Measurements from ENCODE around the gene SESN1.
"Not testable (repeated sequence)": the region's sequence is repeated elsewhere in the genome, so short reads cannot be mapped to it uniquely, and the experiment has no call there.

Gene SESN1

DNA sequence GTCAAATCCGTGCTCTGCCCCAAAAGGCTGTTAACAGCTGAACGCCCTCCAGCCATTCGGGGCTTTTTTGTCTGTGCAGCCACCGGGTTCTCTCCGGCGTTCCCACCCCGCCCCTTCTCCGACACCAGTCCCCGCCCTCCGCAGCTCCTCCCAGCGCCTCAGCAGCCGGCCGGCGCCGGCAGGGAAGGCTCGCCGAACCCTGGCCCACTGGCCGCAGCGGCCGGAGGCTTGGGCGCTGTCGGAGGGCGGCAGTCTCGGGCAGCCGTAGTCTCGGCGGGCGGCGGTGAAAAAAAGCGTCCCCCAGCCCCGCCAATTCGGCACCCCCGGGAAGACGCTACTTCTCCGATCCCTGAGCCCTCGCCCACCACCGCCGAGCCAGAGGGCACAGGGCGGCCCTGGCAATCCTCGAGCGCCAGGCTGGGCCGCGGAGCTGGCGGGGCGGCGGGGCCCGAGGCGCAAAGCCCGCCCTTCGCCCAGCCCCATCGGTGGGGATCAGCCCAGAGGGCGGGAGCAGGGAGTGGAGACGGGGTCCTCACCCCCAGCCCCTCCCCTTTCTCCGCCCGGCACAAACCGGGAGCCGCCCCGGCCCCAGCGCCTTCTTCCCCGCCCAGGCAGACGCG lies at the start of gene SESN1:
SESN1 (minus strand) TSS at position 431 of the 620 bp plus-strand sequence. CDS start 773 bp downstream, outside the sequence.
- Mint-ChIP-seq H3K36me3 (ENCODE audit: low read depth) (peaks cover 2% of the 10 kb centered on the region), H3K9me3 (no peaks in the 10 kb centered on the region), H3K27me3 (no peaks in the 10 kb centered on the region), H3K4me1 (peaks cover 52% of the 10 kb centered on the region), H3K4me3 (peak within 1 kb of the TSS; percentile 93), H3K27ac (peak within 1 kb of the TSS; percentile 99)
- DNase-seq: peak; percentile 97
- peak; percentile 83 for ATAC-seq

DNA sequence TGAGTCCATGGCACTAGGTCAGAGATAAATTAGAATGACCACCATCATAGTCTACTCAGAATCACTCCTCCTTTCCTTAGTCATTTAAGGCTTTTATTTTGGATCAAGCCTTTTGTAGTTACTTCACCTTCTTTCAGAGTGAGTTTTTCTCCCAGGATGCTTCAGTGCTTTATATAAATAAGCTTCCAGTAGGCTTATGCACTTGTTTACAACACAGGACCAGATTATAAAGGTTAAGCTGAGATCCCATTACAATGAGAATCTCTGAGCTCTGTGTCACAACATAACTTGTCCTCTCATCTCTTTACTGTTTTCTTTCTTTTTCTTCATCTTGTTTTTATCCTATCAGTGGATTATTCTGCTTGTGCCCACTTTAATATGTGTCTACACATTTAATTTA lies 48.5 kb upstream of the SESN1 start:
- DNase-seq (no peak), ATAC-seq (no peak)
- Mint-ChIP-seq H3K9me3 (no peaks in the 10 kb centered on the region), H3K27me3 (no peaks in the 10 kb centered on the region), H3K4me3 (no peak overlapping the region), H3K27ac (no peak overlapping the region), H3K4me1 (no peaks in the 10 kb centered on the region), H3K36me3 (ENCODE audit: low read depth) (peaks cover 18% of the 10 kb centered on the region)

DNA sequence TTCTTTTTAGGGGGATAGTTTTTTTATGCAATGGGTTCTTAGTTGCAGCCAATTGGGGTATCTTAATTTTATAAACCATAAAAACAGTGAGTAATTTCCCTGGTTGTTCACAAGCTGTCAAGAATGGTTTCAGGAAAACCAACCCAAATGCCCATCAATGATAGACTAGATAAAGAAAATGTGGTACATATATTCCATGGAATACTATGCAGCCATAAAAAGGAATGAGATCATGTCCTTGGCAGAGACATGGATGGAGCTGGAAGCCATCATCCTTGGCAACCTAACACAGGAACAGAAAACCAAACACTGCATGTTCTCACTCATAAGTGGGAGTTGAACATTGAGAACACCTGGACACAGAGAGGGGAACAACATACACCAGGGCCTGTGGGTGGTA lies 47.4 kb upstream of the SESN1 start:
- not testable (repeated sequence) for H3K4me1 Mint-ChIP-seq; H3K4me3 Mint-ChIP-seq; H3K27me3 Mint-ChIP-seq; DNase-seq; H3K27ac Mint-ChIP-seq; ATAC-seq; H3K9me3 Mint-ChIP-seq; H3K36me3 Mint-ChIP-seq (ENCODE audit: low read depth)

DNA sequence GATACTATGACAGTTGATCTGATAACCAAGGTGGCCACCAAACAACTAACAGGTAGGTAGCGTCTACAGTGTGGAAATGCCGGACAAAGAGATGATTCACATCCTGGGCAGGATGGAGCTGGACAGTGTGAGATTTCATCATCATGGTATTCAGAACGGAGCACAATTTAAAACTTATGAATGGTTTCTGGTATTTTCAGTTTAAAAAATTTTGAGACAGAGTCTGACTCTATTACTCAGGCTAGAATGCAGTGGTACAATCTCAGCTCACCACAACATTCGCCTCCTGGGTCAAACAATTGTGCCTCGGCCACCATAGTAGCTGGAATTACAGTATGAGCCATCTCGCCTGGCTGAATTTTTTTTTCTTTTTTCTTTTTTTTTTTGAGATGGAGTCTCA lies 44.5 kb upstream of the SESN1 start:
- no peak for DNase-seq
- ATAC-seq: no peak
- H3K27me3 Mint-ChIP-seq: no peaks in the 10 kb centered on the region
- H3K4me3 Mint-ChIP-seq: no peak overlapping the region
- H3K4me1 Mint-ChIP-seq: no peaks in the 10 kb centered on the region
- no peak overlapping the region for H3K27ac Mint-ChIP-seq
- H3K9me3 Mint-ChIP-seq: no peaks in the 10 kb centered on the region
- peaks cover 10% of the 10 kb centered on the region for H3K36me3 Mint-ChIP-seq (ENCODE audit: low read depth)

DNA sequence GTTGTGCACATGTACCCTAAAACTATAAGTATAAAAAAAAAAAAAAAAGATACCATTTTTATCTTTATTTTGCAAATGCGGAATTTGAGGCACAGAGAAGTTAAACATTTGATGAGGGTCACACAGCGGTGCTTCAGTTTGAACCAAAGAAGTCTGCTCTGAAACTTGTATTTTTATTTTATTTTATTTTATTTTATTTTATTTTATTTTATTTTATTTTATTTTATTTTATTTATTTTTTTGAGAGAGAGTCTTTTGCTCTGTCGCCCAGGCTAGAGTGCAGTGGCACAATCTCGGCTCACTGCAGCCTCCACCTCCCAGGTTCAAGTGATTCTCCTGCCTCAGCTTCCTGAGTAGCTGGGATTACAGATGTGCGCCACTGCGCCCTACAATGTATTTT lies 41.9 kb upstream of the SESN1 start:
- not testable (repeated sequence) for DNase-seq; ATAC-seq; H3K27ac Mint-ChIP-seq; H3K4me3 Mint-ChIP-seq; H3K4me1 Mint-ChIP-seq; H3K27me3 Mint-ChIP-seq; H3K36me3 Mint-ChIP-seq (ENCODE audit: low read depth); H3K9me3 Mint-ChIP-seq

DNA sequence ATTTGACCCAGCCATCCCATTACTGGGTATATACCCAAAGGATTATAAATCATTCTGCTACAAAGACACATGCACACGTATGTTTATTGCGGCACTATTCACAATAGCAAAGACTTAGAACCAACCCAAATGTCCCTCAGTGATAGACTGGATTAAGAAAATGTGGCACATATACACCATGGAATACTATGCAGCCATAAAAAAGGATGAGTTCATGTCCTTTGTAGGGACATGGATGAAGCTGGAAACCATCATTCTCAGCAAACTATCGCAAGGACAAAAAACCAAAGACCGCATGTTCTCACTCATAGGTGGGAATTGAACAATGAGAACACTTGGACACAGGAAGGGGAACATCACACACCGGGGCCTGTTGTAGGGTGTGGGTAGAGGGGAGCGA lies 41.4 kb upstream of the SESN1 start:
- H3K27ac Mint-ChIP-seq; H3K9me3 Mint-ChIP-seq; H3K4me1 Mint-ChIP-seq; H3K27me3 Mint-ChIP-seq; H3K4me3 Mint-ChIP-seq; H3K36me3 Mint-ChIP-seq (ENCODE audit: low read depth); DNase-seq; ATAC-seq: not testable (repeated sequence)

DNA sequence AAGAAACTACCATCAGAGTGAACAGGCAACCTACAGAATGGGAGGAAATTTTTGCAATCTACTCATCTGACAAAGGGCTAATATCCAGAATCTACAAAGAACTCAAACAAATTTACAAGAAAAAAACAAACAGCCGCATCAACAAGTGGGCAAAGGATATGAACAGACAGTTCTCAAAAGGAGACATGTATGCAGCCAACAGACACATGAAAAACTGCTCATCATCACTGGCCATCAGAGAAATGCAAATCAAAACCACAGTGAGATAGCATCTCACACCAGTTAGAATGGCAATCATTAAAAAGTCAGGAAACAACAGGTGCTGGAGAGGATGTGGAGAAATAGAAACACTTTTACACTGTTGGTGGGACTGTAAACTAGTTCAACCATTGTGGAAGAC lies 41.0 kb upstream of the SESN1 start:
- H3K4me3 Mint-ChIP-seq; H3K9me3 Mint-ChIP-seq; DNase-seq; H3K27ac Mint-ChIP-seq; H3K36me3 Mint-ChIP-seq (ENCODE audit: low read depth); H3K27me3 Mint-ChIP-seq; ATAC-seq; H3K4me1 Mint-ChIP-seq: not testable (repeated sequence)

DNA sequence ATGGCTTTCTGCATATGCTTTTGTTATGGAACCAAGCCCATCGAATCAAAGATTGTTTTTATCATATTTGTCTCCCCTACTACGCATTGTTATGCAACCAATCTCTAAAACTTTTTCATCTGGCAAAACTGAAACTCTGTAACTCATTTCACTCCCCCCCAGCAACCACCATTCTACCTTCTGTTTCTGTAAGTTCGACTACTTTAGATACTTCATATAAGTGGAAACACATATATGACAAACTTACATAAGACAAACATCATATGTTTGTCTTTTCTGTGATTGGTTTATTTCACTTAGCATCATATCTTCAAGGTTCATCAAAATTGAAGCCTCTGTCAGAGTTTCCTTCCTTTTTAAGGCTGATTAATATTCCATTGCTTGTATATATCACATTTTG lies 35.4 kb upstream of the SESN1 start:
- Mint-ChIP-seq H3K4me1 (peaks cover 3% of the 10 kb centered on the region), H3K36me3 (ENCODE audit: low read depth) (peaks cover 13% of the 10 kb centered on the region), H3K4me3 (no peak overlapping the region), H3K27ac (no peak overlapping the region), H3K9me3 (no peaks in the 10 kb centered on the region), H3K27me3 (no peaks in the 10 kb centered on the region)
- DNase-seq (no peak), ATAC-seq (no peak)

DNA sequence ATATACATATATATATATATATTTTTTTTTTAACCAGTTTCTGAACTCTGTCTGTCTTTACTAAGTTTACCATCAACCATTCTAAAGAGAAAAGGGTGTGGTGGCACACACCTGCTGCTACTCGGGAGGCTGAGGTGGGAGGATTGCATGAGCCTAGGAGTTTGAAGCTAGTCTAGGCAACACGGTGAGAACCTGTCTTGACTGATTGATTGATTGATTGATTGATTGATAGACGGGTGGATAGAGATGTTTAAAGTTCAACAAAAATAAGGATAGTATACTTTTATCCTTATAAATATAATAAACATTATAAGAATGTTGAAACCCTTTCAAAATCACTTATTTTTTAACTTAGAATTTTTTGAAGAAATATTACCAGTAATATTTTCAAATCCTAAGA lies 30.9 kb upstream of the SESN1 start:
- ATAC-seq (no peak), DNase-seq (no peak)
- peaks cover 11% of the 10 kb centered on the region for H3K4me1 Mint-ChIP-seq
- H3K9me3 Mint-ChIP-seq: no peaks in the 10 kb centered on the region
- H3K36me3 Mint-ChIP-seq (ENCODE audit: low read depth): peaks cover 7% of the 10 kb centered on the region
- no peaks in the 10 kb centered on the region for H3K27me3 Mint-ChIP-seq
- no peak overlapping the region for H3K27ac Mint-ChIP-seq
- no peak overlapping the region for H3K4me3 Mint-ChIP-seq

DNA sequence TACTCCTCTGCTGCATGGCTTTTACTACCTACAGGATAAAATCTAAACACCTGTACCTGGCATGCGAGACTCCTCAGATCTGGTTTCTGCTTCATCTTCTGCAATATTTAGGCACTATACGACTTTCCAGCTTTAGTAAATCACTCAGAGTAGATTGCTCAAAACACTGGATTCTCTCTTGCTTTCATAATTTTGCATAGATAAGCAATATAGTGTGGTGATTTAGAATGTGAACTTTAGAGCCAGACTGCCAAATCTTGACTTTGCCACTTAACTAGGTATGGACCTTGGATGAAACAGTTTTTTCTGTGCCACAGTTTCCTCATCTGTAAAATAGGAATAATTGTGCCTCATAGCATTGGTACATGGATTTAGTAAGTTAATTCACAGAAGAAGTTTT lies 29.6 kb upstream of the SESN1 start:
- DNase-seq: no peak
- peaks cover 3% of the 10 kb centered on the region for H3K36me3 Mint-ChIP-seq (ENCODE audit: low read depth)
- H3K27me3 Mint-ChIP-seq: no peaks in the 10 kb centered on the region
- H3K9me3 Mint-ChIP-seq: no peaks in the 10 kb centered on the region
- H3K4me3 Mint-ChIP-seq: no peak overlapping the region
- H3K27ac Mint-ChIP-seq: no peak overlapping the region
- ATAC-seq: no peak
- peaks cover 16% of the 10 kb centered on the region for H3K4me1 Mint-ChIP-seq

DNA sequence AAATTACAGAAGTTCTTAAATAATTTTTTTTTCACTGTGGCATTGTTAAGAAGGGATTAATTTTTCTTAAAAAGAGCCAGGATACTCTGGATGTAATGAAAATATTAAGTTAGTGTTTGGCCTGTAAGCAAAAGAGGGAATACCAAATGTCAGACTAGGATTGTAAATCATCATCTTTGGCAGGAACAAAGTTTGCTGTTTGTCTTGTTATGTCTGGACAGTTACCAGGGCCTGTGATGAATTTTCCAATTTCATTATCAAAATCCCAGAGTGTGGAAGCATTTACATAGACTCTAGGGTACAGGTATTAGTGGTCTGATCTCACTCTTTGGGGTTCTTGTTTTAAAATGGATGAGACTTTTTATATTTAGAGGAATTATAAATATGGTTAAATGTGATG lies 26.8 kb upstream of the SESN1 start:
- H3K27ac Mint-ChIP-seq: no peak overlapping the region
- DNase-seq (no peak), ATAC-seq (no peak)
- H3K36me3 Mint-ChIP-seq (ENCODE audit: low read depth): peaks cover 2% of the 10 kb centered on the region
- H3K4me1 Mint-ChIP-seq: peaks cover 20% of the 10 kb centered on the region
- H3K27me3 Mint-ChIP-seq: no peaks in the 10 kb centered on the region
- H3K9me3 Mint-ChIP-seq: no peaks in the 10 kb centered on the region
- no peak overlapping the region for H3K4me3 Mint-ChIP-seq

DNA sequence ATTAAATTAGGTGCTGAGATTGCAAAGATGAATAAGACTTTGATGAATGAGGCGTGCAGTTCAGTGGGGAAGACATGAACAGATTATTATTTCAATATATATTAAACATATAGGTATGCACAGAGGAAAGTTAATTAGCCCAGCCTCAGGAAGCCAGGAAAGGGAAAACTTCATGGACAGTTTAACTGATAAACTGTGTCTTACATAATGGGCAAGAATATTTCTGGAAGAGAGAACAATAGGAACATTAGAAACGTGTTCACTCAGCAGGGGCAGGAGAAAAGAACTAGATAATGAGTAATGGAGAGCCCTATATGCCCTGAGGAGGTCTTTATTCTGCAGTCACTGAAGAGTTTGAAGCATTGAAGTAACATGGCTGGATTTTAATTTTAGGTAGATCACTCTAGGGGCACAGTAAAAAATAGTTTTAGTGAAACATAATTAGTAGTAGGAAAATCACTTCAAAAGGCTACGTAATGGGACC lies 24.3 kb upstream of the SESN1 start:
- no peak overlapping the region for H3K27ac Mint-ChIP-seq
- peaks cover 2% of the 10 kb centered on the region for H3K36me3 Mint-ChIP-seq (ENCODE audit: low read depth)
- H3K4me3 Mint-ChIP-seq: no peak overlapping the region
- H3K27me3 Mint-ChIP-seq: peaks cover 2% of the 10 kb centered on the region
- DNase-seq: no peak
- H3K4me1 Mint-ChIP-seq: peaks cover 20% of the 10 kb centered on the region
- no peak for ATAC-seq
- no peaks in the 10 kb centered on the region for H3K9me3 Mint-ChIP-seq

DNA sequence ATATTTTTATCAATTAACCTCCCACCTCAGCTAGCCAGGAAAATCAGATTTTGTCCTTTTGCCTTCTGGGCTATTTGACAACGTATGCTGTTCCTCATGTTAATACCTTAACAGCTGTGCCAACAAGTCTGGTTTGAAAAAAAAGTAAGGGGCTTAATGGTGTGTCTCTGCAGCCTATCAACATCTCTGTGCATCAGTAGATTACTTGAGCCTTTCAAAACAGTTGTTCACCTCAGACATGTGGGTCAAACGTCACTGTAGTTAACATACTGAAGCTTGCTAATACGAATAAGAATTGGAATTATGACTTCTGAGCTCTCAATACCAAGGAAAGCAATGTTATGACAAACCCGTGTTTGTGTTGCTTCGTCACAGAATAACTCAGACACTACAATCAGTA lies 23.7 kb upstream of the SESN1 start:
- Mint-ChIP-seq H3K9me3 (no peaks in the 10 kb centered on the region), H3K27ac (no peak overlapping the region), H3K27me3 (peaks cover 2% of the 10 kb centered on the region), H3K4me3 (no peak overlapping the region), H3K4me1 (peaks cover 20% of the 10 kb centered on the region), H3K36me3 (ENCODE audit: low read depth) (no peaks in the 10 kb centered on the region)
- ATAC-seq (no peak), DNase-seq (no peak)

DNA sequence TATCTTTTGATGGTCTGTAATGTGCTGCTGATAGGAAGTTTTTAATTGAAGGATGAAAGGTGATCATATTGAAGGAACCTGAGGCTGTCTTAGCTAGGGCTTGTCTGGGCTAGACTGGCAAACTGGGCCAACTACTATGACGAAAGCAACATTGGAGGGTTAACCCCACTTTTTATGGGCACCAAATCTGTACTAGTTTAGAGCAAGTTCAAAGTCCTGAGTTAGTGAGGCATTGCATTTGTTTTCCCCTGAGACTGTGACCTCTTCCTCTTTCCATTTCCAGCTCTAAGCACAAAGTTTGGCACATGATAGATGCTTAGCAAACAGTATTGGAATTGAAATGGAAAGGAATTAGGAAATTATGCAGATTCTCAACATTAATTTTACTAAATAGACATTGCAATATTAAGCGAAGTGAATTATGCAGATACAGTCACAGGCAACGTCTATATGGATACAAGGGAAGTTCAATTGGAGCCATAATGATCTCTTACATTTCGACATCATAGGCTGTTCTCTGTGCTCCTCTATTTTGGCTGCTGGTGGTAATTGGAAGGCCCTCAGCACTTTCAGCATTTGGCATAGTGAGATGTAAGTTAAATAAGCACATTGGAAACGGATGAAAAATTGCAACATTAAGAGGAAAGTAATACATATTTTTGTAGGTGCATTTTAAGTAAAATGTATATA lies 22.8 kb upstream of the SESN1 start:
- DNase-seq (no peak), ATAC-seq (no peak)
- H3K27ac Mint-ChIP-seq: no peak overlapping the region
- no peak overlapping the region for H3K4me3 Mint-ChIP-seq
- peaks cover 20% of the 10 kb centered on the region for H3K4me1 Mint-ChIP-seq
- H3K27me3 Mint-ChIP-seq: peaks cover 2% of the 10 kb centered on the region
- H3K36me3 Mint-ChIP-seq (ENCODE audit: low read depth): no peaks in the 10 kb centered on the region
- no peaks in the 10 kb centered on the region for H3K9me3 Mint-ChIP-seq

DNA sequence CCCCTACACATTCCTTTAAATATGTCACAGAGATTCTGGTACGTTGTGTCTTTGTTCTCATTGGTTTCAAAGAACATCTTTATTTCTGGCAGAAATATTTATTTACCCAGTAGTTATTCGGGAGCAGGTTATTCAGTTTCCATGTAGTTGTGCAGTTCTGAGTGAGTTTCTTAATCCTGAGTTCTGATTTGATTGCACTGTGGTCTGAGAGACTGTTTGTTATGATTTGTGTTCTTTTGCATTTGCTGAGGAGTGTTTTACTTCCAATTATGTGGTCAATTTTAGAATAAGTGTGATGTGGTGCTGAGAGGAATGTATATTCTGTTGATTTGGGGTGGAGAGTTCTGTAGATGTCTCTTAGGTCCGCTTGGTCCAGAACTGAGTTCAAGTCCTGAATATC lies 18.0 kb upstream of the SESN1 start:
- DNase-seq, H3K27ac Mint-ChIP-seq, H3K4me1 Mint-ChIP-seq, ATAC-seq, H3K4me3 Mint-ChIP-seq, H3K9me3 Mint-ChIP-seq, H3K27me3 Mint-ChIP-seq: not testable (repeated sequence)
- peaks cover 10% of the 10 kb centered on the region for H3K36me3 Mint-ChIP-seq (ENCODE audit: low read depth)
